GM12878 (cell line): ENCODE results near the gene FYB1. TPM values are rescaled to one million over a fixed set of nuclear protein-coding genes. Genes with fewer than 3 reads are reported as not detected.
"Not testable (repeated sequence)": the region's sequence is repeated elsewhere in the genome, so short reads cannot be mapped to it uniquely, and the experiment has no call there.

Experiments
- ATAC-seq: fragments of 200-7000 bp; cut with Tn5 transposase; 3 replicates; pipeline ENCODE4 v1.9.1; 2020; ENCODE audit warnings: mild to moderate bottlenecking, moderate library complexity
- BruUV-seq: library from RNA; stranded (reverse); fragments of 400-500 nt; replicated peaks from 2 replicates; lab custom pipeline; 2021; lab: Mats Ljungman, UMichigan
- CTCF ChIA-PET: fragments of 300-600 bp; sonication (Branson Sonifier 250); formaldehyde crosslinking; extraction: SDS; loops from one replicate; lab custom pipeline; 2021; ENCODE audit warnings: inconsistent platforms; lab: Yijun Ruan, JAX
- POLR2A ChIA-PET: fragments of 350-600 bp; formaldehyde crosslinking; extraction: SDS; loops from one replicate; lab custom pipeline; 2021; ENCODE audit warnings: inconsistent platforms; lab: Charles Lee
- RAD21 ChIA-PET: fragments of 300-600 bp; sonication (Branson Sonifier 250); formaldehyde crosslinking; loops from one replicate; lab custom pipeline; 2023; ENCODE audit warnings: antibody characterized with exemption; ENCODE audit not compliant: unreplicated experiment; lab: Charles Lee
- SMC1A ChIA-PET: fragments of 300-600 bp; sonication (Branson Sonifier 250); formaldehyde crosslinking; loops from one replicate; lab custom pipeline; 2023; ENCODE audit not compliant: unreplicated experiment, uncharacterized antibody; lab: Charles Lee
- DNase-seq: peaks from one replicate; pipeline ENCODE4 v3.0.0-alpha.2; 2011; ENCODE audit warnings: low read depth, low spot score
- FAIRE-seq: peaks from 3 replicates; lab custom pipeline; 2011; peaks lifted over from hg19 to GRCh38; lab: Jason Lieb, UNC
- H2AFZ ChIP-seq: 2 replicates; pipeline ENCODE4 v1.6.0; 2011; ENCODE audit warnings: low read depth, low read length, control low read depth; ENCODE audit not compliant: control insufficient read depth
- H3K27ac ChIP-seq: 2 replicates; pipeline ENCODE4 v1.5.1; 2011; ENCODE audit warnings: control low read depth; ENCODE audit not compliant: control insufficient read depth, insufficient read depth
- H3K27me3 ChIP-seq, 2 experiments: replicated peaks in 1 of 2; 2 replicates each; pipeline versions ENCODE4 v1.6.0 to v1.6.1; 2011; ENCODE audit warnings: low read length in 1 of 2; ENCODE audit not compliant: control insufficient read depth in 2 of 2, insufficient read depth in 2 of 2
- H3K36me3 ChIP-seq, 2 experiments: 2 replicates each; pipeline ENCODE4 v1.5.1; 2011; ENCODE audit warnings: low read length in 1 of 2; ENCODE audit not compliant: control insufficient read depth in 2 of 2, insufficient read depth in 2 of 2
- H3K4me1 ChIP-seq: 2 replicates; pipeline ENCODE4 v1.6.1; 2011; ENCODE audit warnings: mild to moderate bottlenecking, low read length, moderate library complexity, mixed read lengths; ENCODE audit not compliant: control insufficient read depth, insufficient read depth
- H3K4me2 ChIP-seq: 2 replicates; pipeline ENCODE4 v1.6.0; 2011; ENCODE audit warnings: control low read depth; ENCODE audit not compliant: control insufficient read depth, insufficient read depth
- H3K4me3 ChIP-seq: fragments of 200-600 bp; sonication (generic); 2 replicates; pipeline ENCODE4 v1.5.1; 2016
- H3K79me2 ChIP-seq: 2 replicates; pipeline ENCODE4 v1.6.0; 2011; ENCODE audit warnings: low read length; ENCODE audit not compliant: control insufficient read depth, insufficient read depth
- H3K9ac ChIP-seq: 2 replicates; pipeline ENCODE4 v1.8.0; 2011; ENCODE audit warnings: low read length, control low read depth, mixed read lengths; ENCODE audit not compliant: control insufficient read depth, insufficient read depth
- H3K9me3 ChIP-seq: replicated peaks from 3 replicates; pipeline ENCODE4 v1.5.1; 2011; ENCODE audit warnings: mild to moderate bottlenecking, low read length; ENCODE audit not compliant: control insufficient read depth, insufficient read depth
- H4K20me1 ChIP-seq: 2 replicates; pipeline ENCODE4 v1.6.0; 2011; ENCODE audit not compliant: control insufficient read depth, insufficient read depth
- CEBPZ ChIP-seq: fragments of 150-350 bp; IDR thresholded peaks from 2 replicates; pipeline ENCODE4 v1.6.1; 2016; ENCODE audit warnings: low read depth, low read length
- EED ChIP-seq: sonication (generic); IDR thresholded peaks from 2 replicates; pipeline ENCODE4 v1.6.1; 2016; ENCODE audit warnings: antibody characterized with exemption, low read depth
- ELK1 ChIP-seq: IDR thresholded peaks from 2 replicates; pipeline ENCODE4 v1.6.1; 2012; ENCODE audit warnings: low read depth, low read length, improper control_type of control experiment
- HCFC1 ChIP-seq: fragments of 150-350 bp; IDR thresholded peaks from 2 replicates; pipeline ENCODE4 v1.6.1; 2014; ENCODE audit warnings: low read length
- NFXL1 ChIP-seq: fragments of 450-650 bp; IDR thresholded peaks from 2 replicates; pipeline ENCODE4 v1.6.1; 2017; ENCODE audit warnings: antibody characterized with exemption, mild to moderate bottlenecking, borderline replicate concordance
- ZZZ3 ChIP-seq: IDR thresholded peaks from 2 replicates; pipeline ENCODE4 v1.6.1; 2011; ENCODE audit warnings: low read depth; ENCODE audit not compliant: control insufficient read depth, insufficient read length
- WGBS: methylation state at CpG from one replicate; pipeline ENCODE4 v1.1.6; 2016; ENCODE audit warnings: low lambda C conversion rate; ENCODE audit not compliant: insufficient replicate concordance, insufficient coverage; ENCODE audit errors: missing lambda C conversion rate; 5-methylcytosine and 5-hydroxymethylcytosine counted together
- in situ Hi-C: fragments of 300-500 bp; cut with MboI; formaldehyde crosslinking; loops from 9 replicates; pipeline ENCODE4 v1.14.3; 2018; ENCODE audit warnings: mixed read lengths
- intact Hi-C: fragments of 100-400 bp; cut with micrococcal nuclease; formaldehyde crosslinking; loops from one replicate; pipeline ENCODE4 v1.14.2; 2022; ENCODE audit not compliant: unreplicated experiment
- polyA plus RNA-seq, 11 experiments: library from polyadenylated mRNA; depleted of rRNA in 4 of 11; unstranded in 6 of 11; stranded (reverse) in 5 of 11; fragments of >200 nt; fragmentation: Nextera tagmentation in 4 of 11; fragmentation: Illumina TruSeq in 1 of 11; extraction: Ambion mirVana in 4 of 11; extraction: Trizol in 1 of 11; gene quantifications; 1 replicate in 1 of 11; 2 replicates in 10 of 11; pipeline versions ENCODE4 v1.2.1 to v1.2.3, GENCODE V29; 2011 to 2016; ENCODE audit warnings: inconsistent platforms in 2 of 11, missing spikeins in 2 of 11, low read depth in 1 of 11
- total RNA-seq, 4 experiments: library from RNA; depleted of rRNA in 3 of 4; stranded (reverse); fragments of >200 nt in 3 of 4; fragmentation: Illumina TruSeq in 1 of 4; extraction: Trizol in 1 of 4; gene quantifications; 2 replicates each; pipeline versions ENCODE4 v1.2.1 to v1.2.3, GENCODE V29; 2013 to 2021

Gene FYB1
- total and polyA plus RNA-seq, 10 of the 15 experiments (the other 5 are each of a cell fraction or from before 2014, with no cell fraction given): 0.06 to 4.3 (median 0.25) TPM; not detected in 2

GRCh38 chr5:39223565-39224156 is 4.3 kb upstream of the FYB1 start (continued):
- TF ChIP-seq HCFC1 (no peak), ELK1 (no peak), EED (no peak), ZZZ3 (no peak), CEBPZ (no peak), NFXL1 (no peak)

GRCh38 chr5:39221671-39222070 is 2.3 kb upstream of the FYB1 start:
- H4K20me1 ChIP-seq, H3K4me2 ChIP-seq, H3K9ac ChIP-seq, H3K36me3 ChIP-seq, H3K79me2 ChIP-seq, intact Hi-C loops, FAIRE-seq, H3K4me1 ChIP-seq, H3K27me3 ChIP-seq, ATAC-seq, H3K27ac ChIP-seq, DNase-seq, H3K4me3 ChIP-seq, H3K9me3 ChIP-seq, in situ Hi-C loops, BruUV-seq, H2AFZ ChIP-seq: not testable (repeated sequence)
- CTCF ChIA-PET: interaction anchor here (0.8 to 9.9 kb wide), 4 partner anchors 9 to 326 kb away, joined by 3 to 294 read pairs (median 4); no protein-coding TSS in a partner anchor
- POLR2A ChIA-PET: interaction anchor here (0.6 to 1.3 kb wide), 2 partner anchors 9 to 657 kb away, joined by 4 read pairs; no protein-coding TSS in a partner anchor
- WGBS: 32% methylated on average over 5 of the region's 5 CpGs
- SMC1A ChIA-PET: interaction anchor here (1.0 to 10.1 kb wide), 6 partner anchors 9 to 154 kb away, joined by 3 to 192 read pairs (median 5); no protein-coding TSS in a partner anchor
- RAD21 ChIA-PET: interaction anchor here (1.2 to 2.0 kb wide), 3 partner anchors 10 to 1140 kb away, joined by 3 to 5 read pairs (median 4); no protein-coding TSS in a partner anchor
